GM21825 (cell line): Measurements from ENCODE around the gene CRYGN.

ENCODE experiments used
- ATAC-seq: cut with Tn5 transposase; IDR thresholded peaks from one replicate; pipeline ENCODE4 v1.9.1; 2021; ENCODE audit warnings: mild to moderate bottlenecking, moderate library complexity; ENCODE audit not compliant: unreplicated experiment

CRYGN gene

DNA sequence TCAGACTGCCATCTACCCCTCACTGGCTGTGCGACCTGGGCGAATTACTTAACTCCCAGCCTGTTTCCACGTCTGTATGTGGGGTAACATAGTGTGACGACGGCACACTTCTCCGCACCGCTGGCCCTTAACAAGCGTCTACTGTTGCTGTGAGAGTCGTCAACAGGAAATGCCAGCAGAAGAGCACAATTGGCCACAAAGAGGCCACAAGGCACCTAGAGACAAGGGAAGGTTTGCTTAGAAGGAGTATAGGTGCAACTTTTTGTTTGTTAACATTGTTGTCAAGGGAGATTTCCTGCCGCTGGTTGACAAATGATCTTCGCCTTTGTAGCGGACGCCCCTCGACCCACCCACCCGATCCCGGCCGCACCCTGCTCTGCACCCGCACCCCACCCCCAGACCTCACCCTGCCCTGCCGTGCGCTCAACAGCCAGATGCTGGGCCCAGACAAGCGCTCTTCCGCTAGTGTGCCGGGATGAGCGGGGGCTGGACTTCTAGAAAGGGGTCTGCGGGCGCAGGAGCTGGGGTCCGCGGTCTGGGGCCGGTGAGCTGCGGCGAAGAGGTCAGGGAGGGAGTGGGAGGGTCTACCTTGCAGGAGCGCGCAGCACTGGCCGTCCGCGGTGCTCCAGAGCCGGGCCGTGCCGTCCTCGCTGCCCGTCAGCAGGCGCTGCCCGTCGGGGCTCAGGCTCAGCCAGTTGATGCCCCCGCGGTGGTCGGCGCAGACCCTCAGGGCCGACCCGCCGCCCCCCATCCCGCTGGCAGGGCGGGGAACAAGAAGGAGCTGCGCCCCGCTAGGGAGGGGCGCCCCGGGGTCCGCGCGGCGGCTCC lies 30.9 kb downstream of the CRYGN start:
- ATAC-seq, result peak; percentile 65

DNA sequence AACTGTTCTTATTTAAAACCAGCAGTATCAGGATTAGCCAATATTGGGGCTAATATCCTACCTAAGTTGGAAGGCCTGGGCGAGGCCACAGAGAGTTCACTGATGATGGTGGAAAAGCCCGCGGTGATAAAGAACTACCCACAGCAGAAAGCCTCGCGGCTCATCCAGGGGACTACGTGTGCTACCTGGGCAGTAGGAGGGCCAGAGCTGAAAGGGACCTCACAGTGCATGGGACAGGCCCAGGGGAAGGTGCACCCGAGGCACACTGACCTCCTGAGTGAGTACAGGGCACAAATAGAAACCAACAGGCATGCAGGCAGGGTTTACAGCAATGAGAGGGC lies 31.5 kb downstream of the CRYGN start:
- no peak for ATAC-seq

DNA sequence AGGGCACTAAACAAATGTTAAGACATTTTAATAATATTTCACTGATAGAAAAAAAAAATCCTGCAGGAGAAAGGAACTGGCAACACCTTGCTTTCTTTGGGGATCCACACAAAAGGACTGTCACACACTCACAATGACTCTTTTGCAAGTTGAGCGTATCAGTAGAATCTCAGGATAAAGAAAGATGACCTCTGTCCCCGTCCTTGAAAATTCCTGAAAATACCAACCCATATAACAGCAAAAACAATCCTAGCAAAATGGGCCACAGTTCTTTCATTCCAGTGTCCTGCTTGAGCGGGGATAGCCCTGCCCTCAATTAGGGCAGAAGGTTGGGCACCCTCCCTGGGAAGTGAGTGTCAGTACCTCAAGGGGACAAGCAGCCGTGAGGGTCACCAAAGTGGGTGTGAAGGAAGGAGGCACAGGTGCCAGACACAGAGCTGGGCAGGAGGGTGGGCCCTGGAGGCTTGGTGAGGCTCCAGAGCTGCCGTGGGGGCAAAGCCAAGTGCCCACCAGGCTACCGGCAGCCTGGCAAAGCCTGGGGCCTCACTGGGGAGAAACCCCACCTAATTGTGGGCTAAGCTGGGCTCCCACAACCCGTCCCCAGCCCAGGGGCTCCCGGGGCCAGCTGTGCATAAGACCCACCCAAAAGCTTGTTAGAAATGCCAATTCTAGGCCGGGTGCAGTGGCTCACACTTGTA lies 32.9 kb downstream of the CRYGN start:
- ATAC-seq, result no peak

- no peak for ATAC-seq
Measured at GRCh38 chr7:151406051-151406875, 33.7 kb downstream of the CRYGN start.

DNA sequence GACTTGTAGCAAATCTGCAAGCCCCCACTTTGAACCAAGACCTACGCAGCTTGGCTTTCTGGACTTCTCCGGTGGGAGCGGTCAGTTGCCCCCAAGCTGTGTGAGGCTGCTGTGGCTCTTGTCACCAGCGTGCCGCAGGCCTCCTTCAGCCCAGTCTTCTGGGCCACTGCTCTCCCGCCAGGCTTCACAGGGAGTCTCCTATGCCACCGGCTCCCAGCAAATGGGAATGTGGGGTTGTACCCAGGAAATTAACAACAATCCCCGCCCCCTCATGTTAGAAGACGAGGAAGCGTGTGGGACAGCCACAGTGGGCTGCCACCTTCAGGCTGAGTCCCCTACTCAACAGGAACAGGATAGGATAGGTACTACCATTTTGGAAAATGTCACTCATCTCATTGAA lies 34.4 kb downstream of the CRYGN start:
- ATAC-seq, result no peak

GRCh38 chr7:151405056-151405455 lies 34.9 kb downstream of the CRYGN start:
- ATAC-seq, result no peak

GRCh38 chr7:151404216-151405011 lies 35.5 kb downstream of the CRYGN start:
- no peak for ATAC-seq

- ATAC-seq, result no peak
Measured at GRCh38 chr7:151403764-151404163, 36.2 kb downstream of the CRYGN start.

DNA sequence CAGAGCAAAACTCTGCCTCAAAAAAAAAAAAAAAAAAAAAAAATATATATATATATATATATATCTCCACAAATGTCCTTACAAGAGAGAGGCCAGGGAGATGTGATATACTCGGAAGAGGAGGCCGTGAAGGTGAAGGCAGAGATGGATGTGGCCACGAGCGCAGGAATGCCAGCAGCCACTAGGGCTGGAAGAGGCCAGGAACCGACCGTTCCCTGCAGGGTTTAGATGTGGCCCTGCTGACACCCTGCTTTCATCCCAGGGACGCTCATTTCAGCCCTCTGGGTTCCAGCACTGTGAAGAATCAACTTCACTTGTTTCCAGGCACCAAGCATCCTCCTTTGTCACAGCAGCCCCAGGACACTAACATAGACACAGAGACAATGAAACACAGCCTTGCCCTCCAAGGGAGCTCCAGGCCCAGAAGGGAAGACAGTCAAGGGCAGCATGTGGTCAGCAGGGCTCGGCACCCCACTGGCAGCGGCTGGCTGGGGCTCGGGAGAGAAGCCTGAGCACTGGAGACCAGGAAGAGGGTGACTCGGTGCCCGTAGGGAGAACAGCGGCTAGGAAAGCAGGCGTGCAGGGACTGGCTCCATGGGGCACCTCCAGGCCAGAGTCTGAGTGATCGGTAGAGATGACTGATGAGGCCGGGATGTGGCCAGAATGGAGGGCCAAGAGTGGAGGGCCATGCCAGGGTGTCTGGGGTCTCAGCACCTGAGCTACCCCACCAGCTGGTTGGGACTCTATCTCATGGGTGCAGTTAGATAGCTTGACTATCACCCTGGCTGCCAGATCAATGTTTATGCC lies 37.7 kb downstream of the CRYGN start:
- no peak for ATAC-seq

- peak; percentile 78 for ATAC-seq
Measured at GRCh38 chr7:151400626-151401315, 39.2 kb downstream of the CRYGN start.

DNA sequence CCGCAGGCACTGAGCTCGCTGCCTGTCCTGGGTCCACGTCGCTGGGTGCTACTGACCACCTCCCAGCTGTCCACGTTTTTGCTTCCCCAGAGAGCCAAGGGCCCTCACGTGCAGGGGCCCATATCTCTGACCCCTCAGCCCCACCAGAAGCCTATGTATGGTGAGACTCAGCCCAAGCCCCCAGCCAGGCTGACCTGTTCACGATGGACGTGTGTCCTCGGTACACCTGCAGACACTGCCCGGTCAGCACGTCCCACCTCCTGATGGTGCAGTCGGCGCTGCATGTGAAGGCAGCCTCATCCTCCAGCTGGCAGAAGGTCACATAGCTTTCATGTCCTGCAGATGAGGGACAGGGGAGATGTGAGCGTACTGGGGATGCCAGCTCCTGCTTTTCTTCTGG lies 40.0 kb downstream of the CRYGN start:
- ATAC-seq, result no peak

- no peak for ATAC-seq
Measured at GRCh38 chr7:151399305-151399601, 40.7 kb downstream of the CRYGN start.

DNA sequence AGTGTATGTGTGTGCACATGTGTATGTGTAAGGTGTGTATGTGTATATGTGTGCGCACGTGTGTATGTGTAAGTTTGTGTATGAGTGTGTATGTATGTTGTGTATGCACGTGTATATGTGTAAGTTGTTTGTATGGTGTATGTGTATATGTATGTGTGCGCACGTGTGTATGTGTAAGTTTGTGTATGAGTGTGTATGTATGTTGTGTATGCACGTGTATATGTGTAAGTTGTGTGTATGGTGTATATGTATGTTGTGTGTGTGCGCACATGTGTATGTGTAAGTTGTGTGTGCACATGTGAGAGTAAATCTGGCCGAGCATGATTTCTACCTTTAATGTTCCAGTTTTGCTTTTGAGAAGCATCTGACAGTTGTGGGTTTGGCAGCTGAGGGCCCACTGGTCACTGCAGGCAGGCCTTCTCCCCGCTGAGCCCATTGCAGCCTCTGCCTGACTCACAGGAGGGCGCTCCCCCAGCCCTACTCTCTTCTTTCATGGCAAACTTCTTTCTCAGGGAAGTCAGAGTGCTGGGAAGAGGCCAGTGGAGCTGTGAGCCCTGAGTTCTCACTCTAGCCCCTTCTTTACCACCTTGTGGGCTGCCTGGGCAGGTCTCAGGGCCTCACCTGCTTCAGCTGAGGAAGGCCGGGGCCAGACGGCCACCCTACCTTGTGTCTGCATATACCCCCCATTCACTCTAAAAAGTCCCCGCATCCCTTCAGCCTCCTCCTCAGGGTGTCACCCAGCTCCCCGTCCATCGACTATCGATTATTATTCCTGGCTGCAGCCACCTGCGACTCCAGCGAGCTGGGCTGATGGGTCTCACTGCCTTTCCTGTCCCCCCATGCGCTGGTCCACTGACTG lies 41.3 kb downstream of the CRYGN start:
- ATAC-seq, result no peak

DNA sequence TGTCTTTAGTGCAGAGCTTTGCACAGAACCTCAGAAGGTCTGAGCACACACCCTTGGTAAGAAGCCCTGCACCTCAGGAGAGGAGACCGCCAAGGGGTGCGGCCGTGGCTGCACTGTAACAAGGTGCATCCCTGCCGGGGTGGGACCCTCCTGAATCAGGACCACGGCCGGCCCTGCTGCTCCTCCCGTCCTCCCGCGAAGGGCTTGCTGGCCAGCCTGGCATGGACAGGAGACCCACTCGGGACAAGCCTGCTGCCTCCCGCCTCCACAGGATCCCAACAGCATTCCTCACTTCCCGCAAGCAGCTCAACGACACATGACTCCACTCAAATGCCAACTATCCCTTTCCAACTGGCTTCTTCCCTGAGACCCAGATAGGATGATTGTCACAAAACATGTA lies 42.9 kb downstream of the CRYGN start:
- ATAC-seq, result no peak

GRCh38 chr7:151396328-151396970 lies 43.5 kb downstream of the CRYGN start:
- no peak for ATAC-seq

- ATAC-seq, result no peak
Measured at GRCh38 chr7:151395036-151395367, 44.9 kb downstream of the CRYGN start.

GRCh38 chr7:151394076-151395035 lies 45.6 kb downstream of the CRYGN start:
- ATAC-seq, result no peak
